Thymus (tissue), 11 donors: ENCODE results near the gene TCP11. TPM values are rescaled to one million over a fixed set of nuclear protein-coding genes. Genes with fewer than 3 reads are reported as not detected.
A peak's percentile ranks its signal among the peaks of the same experiment; 100 is the strongest.

Experiments used
- DNase-seq, 9 donors: peaks; one replicate each; pipeline ENCODE4 v3.0.0-alpha.2; 2013; ENCODE audit warnings: low spot score in 9 of 9, low read depth in 6 of 9, missing footprints in 1 of 9
- H3K27ac ChIP-seq, 2 donors: one replicate each; pipeline ENCODE4 v1.5.1; 2013; ENCODE audit warnings: control low read depth in 1 of 2, low read depth in 1 of 2, low read length in 1 of 2, mild to moderate bottlenecking in 1 of 2, moderate library complexity in 1 of 2
- H3K27me3 ChIP-seq, 2 donors: one replicate each; pipeline ENCODE4 v1.5.1; 2013; ENCODE audit warnings: low read length in 1 of 2; ENCODE audit not compliant: control insufficient read depth in 2 of 2, insufficient read depth in 1 of 2
- H3K36me3 ChIP-seq, 2 donors: one replicate each; pipeline ENCODE4 v1.5.1; 2013; ENCODE audit warnings: low read length in 1 of 2, mild to moderate bottlenecking in 1 of 2, moderate library complexity in 1 of 2; ENCODE audit not compliant: control insufficient read depth in 2 of 2, insufficient read depth in 2 of 2
- H3K4me1 ChIP-seq, 2 donors: one replicate each; pipeline ENCODE4 v1.5.1; 2013; ENCODE audit warnings: low read length in 2 of 2; ENCODE audit not compliant: control insufficient read depth in 2 of 2, insufficient read depth in 2 of 2
- H3K4me3 ChIP-seq, 2 donors: one replicate each; pipeline ENCODE4 v1.5.1; 2013; ENCODE audit warnings: low read length in 2 of 2, control low read depth in 1 of 2, mild to moderate bottlenecking in 1 of 2
- H3K9me3 ChIP-seq, 2 donors: one replicate each; pipeline ENCODE4 v1.5.1; 2013; ENCODE audit warnings: low read length in 1 of 2, mild to moderate bottlenecking in 1 of 2; ENCODE audit not compliant: control insufficient read depth in 2 of 2, insufficient read depth in 1 of 2
- WGBS: extraction: QIAGEN DNeasy Blood & Tissue Kit; methylation state at CpG from one replicate; pipeline ENCODE4 v1.1.7; 2013; 5-methylcytosine and 5-hydroxymethylcytosine counted together
- polyA plus RNA-seq: library from polyadenylated mRNA; stranded (reverse); fragments of 200-250 nt; gene quantifications from one replicate; pipeline ENCODE4 v1.2.3, GENCODE V29; 2013
- total RNA-seq: library from RNA; stranded (reverse); fragments of 120-200 nt; gene quantifications from one replicate; pipeline ENCODE4 v1.2.4, GENCODE V29; 2013
- donor health status: healthy.

Gene TCP11
- total and polyA plus RNA-seq, 2 donors = 0.30 to 0.33 TPM

GRCh38 chr6:35078226-35078850 lies 62.8 kb downstream of the TCP11 start:
- no peak for DNase-seq
- no peak overlapping the region for H3K27ac ChIP-seq
- 98% methylated on average over 20 of the region's 20 CpGs for WGBS
- no peak overlapping the region for H3K4me3 ChIP-seq
- peaks cover 30 to 43% of the 10 kb centered on the region in 2 donors for H3K36me3 ChIP-seq
- H3K9me3 ChIP-seq = no peaks in the 10 kb centered on the region
- H3K27me3 ChIP-seq = no peaks in the 10 kb centered on the region
- peaks cover 0 to 8% of the 10 kb centered on the region in 2 donors for H3K4me1 ChIP-seq

GRCh38 chr6:35077713-35078105 lies 63.4 kb downstream of the TCP11 start:
- no peaks in the 10 kb centered on the region for H3K9me3 ChIP-seq
- WGBS = 89% methylated on average over 11 of the region's 11 CpGs
- no peak overlapping the region for H3K4me3 ChIP-seq
- no peak for DNase-seq
- H3K27ac ChIP-seq = peak overlapping the region in 1 of 2 donors; percentile 11
- peaks cover 25 to 39% of the 10 kb centered on the region in 2 donors for H3K36me3 ChIP-seq
- H3K27me3 ChIP-seq = no peaks in the 10 kb centered on the region
- H3K4me1 ChIP-seq = peaks cover 0 to 8% of the 10 kb centered on the region in 2 donors

- Histone ChIP-seq H3K27ac (peak overlapping the region in 1 of 2 donors; percentile 11), H3K4me3 (no peak overlapping the region), H3K36me3 (peaks cover 24 to 39% of the 10 kb centered on the region in 2 donors), H3K27me3 (no peaks in the 10 kb centered on the region), H3K9me3 (no peaks in the 10 kb centered on the region), H3K4me1 (peaks cover 0 to 8% of the 10 kb centered on the region in 2 donors)
- DNase-seq = peak in 1 of 9 donors; percentile 10
- 92% methylated on average over 17 of the region's 17 CpGs for WGBS
These were observed 64.0 kb downstream of the TCP11 start for GRCh38 chr6:35076997-35077712.

GRCh38 chr6:35073766-35074471 lies 67.2 kb downstream of the TCP11 start:
- DNase-seq = no peak
- no peak overlapping the region for H3K27ac ChIP-seq
- 98% methylated on average over 20 of the region's 20 CpGs for WGBS

GRCh38 chr6:35073211-35073610 lies 67.9 kb downstream of the TCP11 start:
- no peak for DNase-seq
- Histone ChIP-seq H3K27ac (no peak overlapping the region), H3K36me3 (peaks cover 5 to 16% of the 10 kb centered on the region in 2 donors), H3K4me3 (no peak overlapping the region), H3K4me1 (peaks cover 0 to 2% of the 10 kb centered on the region in 2 donors), H3K27me3 (no peaks in the 10 kb centered on the region), H3K9me3 (no peaks in the 10 kb centered on the region)
- over 99% methylated on average over 10 of the region's 10 CpGs for WGBS

More at GRCh38 chr6:35073766-35074471, 67.2 kb downstream of the TCP11 start:
- Histone ChIP-seq H3K27me3 (no peaks in the 10 kb centered on the region), H3K36me3 (peaks cover 8 to 18% of the 10 kb centered on the region in 2 donors), H3K4me1 (peaks cover 0 to 2% of the 10 kb centered on the region in 2 donors), H3K9me3 (no peaks in the 10 kb centered on the region), H3K4me3 (no peak overlapping the region)

- Histone ChIP-seq H3K4me1 (peaks cover 0 to 2% of the 10 kb centered on the region in 2 donors), H3K9me3 (no peaks in the 10 kb centered on the region)
- WGBS = 97% methylated on average over 9 of the region's 9 CpGs
These were observed 68.5 kb downstream of the TCP11 start for GRCh38 chr6:35072698-35073055.

GRCh38 chr6:35072051-35072697 lies 69.0 kb downstream of the TCP11 start:
- WGBS = 85% methylated on average over 15 of the region's 15 CpGs
- H3K27me3 ChIP-seq = no peaks in the 10 kb centered on the region
- H3K9me3 ChIP-seq = no peaks in the 10 kb centered on the region
- peaks cover 5 to 11% of the 10 kb centered on the region in 2 donors for H3K36me3 ChIP-seq
- no peak for DNase-seq
- no peak overlapping the region for H3K27ac ChIP-seq
- no peak overlapping the region for H3K4me3 ChIP-seq
- peaks cover 0 to 2% of the 10 kb centered on the region in 2 donors for H3K4me1 ChIP-seq

More at GRCh38 chr6:35072698-35073055, 68.5 kb downstream of the TCP11 start:
- no peak for DNase-seq
- H3K36me3 ChIP-seq = peaks cover 5 to 12% of the 10 kb centered on the region in 2 donors
- no peaks in the 10 kb centered on the region for H3K27me3 ChIP-seq
- H3K27ac ChIP-seq = no peak overlapping the region
- no peak overlapping the region for H3K4me3 ChIP-seq

- Histone ChIP-seq H3K36me3 (peaks cover 6 to 16% of the 10 kb centered on the region in 2 donors), H3K4me1 (peaks cover 0 to 2% of the 10 kb centered on the region in 2 donors), H3K4me3 (no peak overlapping the region), H3K27ac (no peak overlapping the region), H3K27me3 (no peaks in the 10 kb centered on the region), H3K9me3 (no peaks in the 10 kb centered on the region)
- WGBS = 94% methylated on average over 12 of the region's 12 CpGs
- DNase-seq = no peak
These were observed 69.7 kb downstream of the TCP11 start for GRCh38 chr6:35071347-35071994.
